Panc1 (cell line): Measurements from ENCODE around the gene IL1A. TPM values are rescaled to one million over a fixed set of nuclear protein-coding genes. Genes with fewer than 3 reads are reported as not detected.

Experiments
- ATAC-seq: fragments of 200-7000 bp; cut with Tn5 transposase; 2 replicates; pipeline ENCODE4 v1.9.1; 2020; ENCODE audit warnings: mild to moderate bottlenecking, moderate library complexity
- BruUV-seq: library from RNA; stranded (reverse); fragments of 400-500 nt; replicated peaks from 2 replicates; lab custom pipeline; 2021; lab: Mats Ljungman, UMichigan
- CTCF ChIA-PET: fragments of 300-600 bp; sonication (Branson Sonifier 250); formaldehyde crosslinking; loops from one replicate; lab custom pipeline; 2022; ENCODE audit warnings: antibody characterized with exemption; lab: Charles Lee
- POLR2A ChIA-PET: fragments of 300-600 bp; sonication (Branson Sonifier 250); formaldehyde crosslinking; loops from one replicate; lab custom pipeline; 2022; ENCODE audit warnings: antibody characterized with exemption; lab: Charles Lee
- DNase-seq: peaks from one replicate; pipeline ENCODE4 v3.0.0-alpha.2; 2010; ENCODE audit warnings: low read depth, low spot score
- H3K27ac ChIP-seq: 2 replicates; pipeline ENCODE4 v1.5.1; 2011; ENCODE audit warnings: mild to moderate bottlenecking, low read length, inconsistent platforms
- H3K27me3 ChIP-seq: fragments of 200-500 bp; sonication (Bioruptor generic); 2 replicates; pipeline ENCODE4 v1.6.0; 2014; ENCODE audit warnings: low read length, inconsistent platforms; ENCODE audit not compliant: control insufficient read depth, insufficient read depth
- H3K36me3 ChIP-seq: fragments of 200-500 bp; sonication (Bioruptor generic); 2 replicates; pipeline ENCODE4 v1.5.1; 2014; ENCODE audit warnings: inconsistent platforms, mild to moderate bottlenecking, low read length, moderate library complexity; ENCODE audit not compliant: control insufficient read depth, insufficient read depth
- H3K4me1 ChIP-seq: 2 replicates; pipeline ENCODE4 v1.5.1; 2011; ENCODE audit warnings: inconsistent platforms, mild to moderate bottlenecking, low read length, moderate library complexity; ENCODE audit not compliant: control insufficient read depth, insufficient read depth
- H3K4me3 ChIP-seq, 2 experiments: 2 replicates each; pipeline ENCODE4 v1.5.1; 2011 to 2012; ENCODE audit warnings: low read depth in 2 of 2, low read length in 2 of 2, mild to moderate bottlenecking in 2 of 2, inconsistent platforms in 1 of 2, moderate library complexity in 1 of 2
- H3K9me3 ChIP-seq: fragments of 200-500 bp; sonication (Bioruptor generic); 2 replicates; pipeline ENCODE4 v1.5.1; 2014; ENCODE audit warnings: low read depth, mild to moderate bottlenecking, inconsistent platforms, low read length, moderate library complexity; ENCODE audit not compliant: control insufficient read depth, insufficient read depth
- CTCF ChIP-seq: fragments of 450-650 bp; IDR thresholded peaks from 2 replicates; pipeline ENCODE4 v1.5.1; 2017; ENCODE audit warnings: mild to moderate bottlenecking
- POLR2AphosphoS5 ChIP-seq: IDR thresholded peaks from 2 replicates; pipeline ENCODE4 v1.6.1; 2012; ENCODE audit warnings: mild to moderate bottlenecking, low read depth, low read length, moderate library complexity
- REST ChIP-seq, 2 experiments: IDR thresholded peaks; 2 replicates each; pipeline ENCODE4 v1.6.1; 2011 to 2012; ENCODE audit warnings: low read depth in 2 of 2, control low read depth in 1 of 2, low read length in 1 of 2, mild to moderate bottlenecking in 1 of 2, moderate library complexity in 1 of 2; ENCODE audit not compliant: insufficient read depth in 1 of 2
- SIN3A ChIP-seq: IDR thresholded peaks from 2 replicates; pipeline ENCODE4 v1.6.1; 2012; ENCODE audit warnings: low read depth, mild to moderate bottlenecking, low read length, moderate library complexity, borderline replicate concordance; ENCODE audit not compliant: insufficient read depth
- TCF7L2 ChIP-seq: IDR thresholded peaks from 2 replicates; pipeline ENCODE4 v1.6.1; 2011; ENCODE audit warnings: mild to moderate bottlenecking, low read depth, low read length, inconsistent platforms
- in situ Hi-C: cut with HindIII; loops from 2 replicates; pipeline ENCODE4 v1.10.0; 2016; ENCODE audit warnings: low sequenced_read_pairs, low pct_unique_long_range_greater_than_20kb
- intact Hi-C: fragments of 100-400 bp; cut with micrococcal nuclease; formaldehyde crosslinking; loops from one replicate; pipeline ENCODE4 v1.10.0; 2022; ENCODE audit not compliant: unreplicated experiment
- total RNA-seq: library from RNA; stranded (reverse); gene quantifications from one replicate; pipeline ENCODE4 v1.2.1, GENCODE V29; 2021; ENCODE audit not compliant: unreplicated experiment

The IL1A gene
- total RNA-seq, 1 experiment from 2014 or later, result not detected

GRCh38 chr2:112790305-112790704 is 6.0 kb upstream of the IL1A start:
- Histone ChIP-seq H3K4me1 (no peaks in the 10 kb centered on the region), H3K4me3 (no peak overlapping the region), H3K27me3 (no peaks in the 10 kb centered on the region), H3K36me3 (no peaks in the 10 kb centered on the region), H3K27ac (no peak overlapping the region), H3K9me3 (no peaks in the 10 kb centered on the region)
- ATAC-seq (no peak), DNase-seq (no peak)
- intact Hi-C loops (no loop called here), in situ Hi-C loops (no loop called here)
- TF ChIP-seq TCF7L2, result no peak
- no peak for TF ChIP-seq POLR2AphosphoS5
- no peak for TF ChIP-seq CTCF
- TF ChIP-seq SIN3A, result no peak
- TF ChIP-seq REST (IDR thresholded peaks at IDR 0.05; ENCODE audit: insufficient read depth in 1 of 2, low read depth in 2 of 2, low read length in 1 of 2), result no peak
- BruUV-seq, result no TSS peak
- ChIA-PET POLR2A (no interaction called here), CTCF (interaction anchor here (0.6 kb wide), 1 partner anchor 125 kb away, joined by 5 read pairs; no protein-coding TSS in a partner anchor)

DNA sequence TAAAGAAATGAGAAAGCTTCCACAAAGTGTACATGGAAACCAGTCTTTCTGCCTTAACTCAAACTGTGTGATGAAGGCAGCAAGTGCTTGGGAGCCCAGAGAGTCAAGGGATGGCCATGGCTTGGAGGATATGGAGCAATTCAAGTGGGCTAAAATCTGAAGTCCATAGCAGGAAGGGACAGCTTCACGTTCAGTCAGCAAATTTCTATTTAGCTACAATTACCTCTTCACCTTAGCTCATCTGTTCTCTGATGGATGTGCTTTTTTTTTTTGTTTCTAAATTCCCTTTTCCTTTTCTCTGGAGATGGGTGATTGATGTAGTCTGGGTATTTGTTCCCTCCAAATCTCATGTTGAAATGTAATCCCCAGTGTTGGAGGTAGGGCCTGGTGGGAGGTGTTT is 4.9 kb upstream of the IL1A start:
- TF ChIP-seq SIN3A (no peak), CTCF (no peak), REST (IDR thresholded peaks at IDR 0.05; ENCODE audit: insufficient read depth in 1 of 2, low read depth in 2 of 2, low read length in 1 of 2) (no peak), POLR2AphosphoS5 (no peak), TCF7L2 (no peak)
- H3K27me3 ChIP-seq, result no peaks in the 10 kb centered on the region; the same call in 1 of the 2 replicates
- DNase-seq (no peak), ATAC-seq (no peak)
- in situ Hi-C loops (no loop called here), intact Hi-C loops (no loop called here)
- no peaks in the 10 kb centered on the region for H3K36me3 ChIP-seq
- POLR2A ChIA-PET, result interaction anchor here (0.7 kb wide), 1 partner anchor 19 kb away, joined by 6 read pairs; no protein-coding TSS in a partner anchor
- H3K4me3 ChIP-seq, result no peak overlapping the region
- no peaks in the 10 kb centered on the region for H3K4me1 ChIP-seq
- no peaks in the 10 kb centered on the region for H3K9me3 ChIP-seq
- no peak overlapping the region for H3K27ac ChIP-seq
- no TSS peak for BruUV-seq
- CTCF ChIA-PET, result no interaction called here
